Measurements from ENCODE around the gene PPP1R3G.

PPP1R3G gene

DNA sequence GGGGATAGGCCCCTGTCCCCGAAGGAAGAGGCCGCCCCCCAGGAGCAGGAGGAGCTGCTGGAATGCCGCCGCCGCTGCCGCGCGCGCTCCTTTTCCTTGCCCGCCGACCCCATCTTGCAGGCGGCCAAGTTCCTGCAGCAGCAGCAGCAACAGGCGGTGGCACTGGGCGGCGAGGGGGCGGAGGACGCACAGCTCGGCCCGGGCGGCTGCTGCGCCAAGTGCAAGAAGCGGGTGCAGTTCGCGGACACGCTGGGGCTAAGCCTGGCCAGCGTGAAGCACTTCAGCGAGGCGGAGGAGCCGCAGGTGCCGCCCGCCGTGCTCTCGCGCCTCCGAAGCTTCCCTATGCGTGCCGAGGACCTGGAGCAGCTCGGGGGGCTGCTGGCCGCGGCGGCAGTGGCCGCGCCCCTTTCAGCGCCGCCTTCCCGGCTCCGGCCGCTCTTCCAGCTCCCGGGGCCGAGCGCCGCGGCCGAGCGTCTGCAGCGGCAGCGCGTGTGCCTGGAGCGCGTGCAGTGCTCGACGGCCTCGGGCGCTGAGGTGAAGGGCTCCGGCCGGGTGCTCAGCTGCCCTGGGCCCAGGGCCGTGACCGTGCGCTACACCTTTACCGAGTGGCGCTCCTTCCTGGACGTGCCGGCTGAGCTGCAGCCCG is 630 bp downstream of the PPP1R3G start:
- TF ChIP-seq, protein P1, sequence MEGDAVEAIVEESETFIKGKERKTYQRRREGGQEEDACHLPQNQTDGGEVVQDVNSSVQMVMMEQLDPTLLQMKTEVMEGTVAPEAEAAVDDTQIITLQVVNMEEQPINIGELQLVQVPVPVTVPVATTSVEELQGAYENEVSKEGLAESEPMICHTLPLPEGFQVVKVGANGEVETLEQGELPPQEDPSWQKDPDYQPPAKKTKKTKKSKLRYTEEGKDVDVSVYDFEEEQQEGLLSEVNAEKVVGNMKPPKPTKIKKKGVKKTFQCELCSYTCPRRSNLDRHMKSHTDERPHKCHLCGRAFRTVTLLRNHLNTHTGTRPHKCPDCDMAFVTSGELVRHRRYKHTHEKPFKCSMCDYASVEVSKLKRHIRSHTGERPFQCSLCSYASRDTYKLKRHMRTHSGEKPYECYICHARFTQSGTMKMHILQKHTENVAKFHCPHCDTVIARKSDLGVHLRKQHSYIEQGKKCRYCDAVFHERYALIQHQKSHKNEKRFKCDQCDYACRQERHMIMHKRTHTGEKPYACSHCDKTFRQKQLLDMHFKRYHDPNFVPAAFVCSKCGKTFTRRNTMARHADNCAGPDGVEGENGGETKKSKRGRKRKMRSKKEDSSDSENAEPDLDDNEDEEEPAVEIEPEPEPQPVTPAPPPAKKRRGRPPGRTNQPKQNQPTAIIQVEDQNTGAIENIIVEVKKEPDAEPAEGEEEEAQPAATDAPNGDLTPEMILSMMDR (IDR thresholded peaks at IDR 0.05; ENCODE audit: borderline replicate concordance, insufficient read depth, low read depth, low read length), result no peak
- H3K4me3 ChIP-seq (ENCODE audit: low read depth, low read length), result peak overlapping the region; percentile 59

DNA sequence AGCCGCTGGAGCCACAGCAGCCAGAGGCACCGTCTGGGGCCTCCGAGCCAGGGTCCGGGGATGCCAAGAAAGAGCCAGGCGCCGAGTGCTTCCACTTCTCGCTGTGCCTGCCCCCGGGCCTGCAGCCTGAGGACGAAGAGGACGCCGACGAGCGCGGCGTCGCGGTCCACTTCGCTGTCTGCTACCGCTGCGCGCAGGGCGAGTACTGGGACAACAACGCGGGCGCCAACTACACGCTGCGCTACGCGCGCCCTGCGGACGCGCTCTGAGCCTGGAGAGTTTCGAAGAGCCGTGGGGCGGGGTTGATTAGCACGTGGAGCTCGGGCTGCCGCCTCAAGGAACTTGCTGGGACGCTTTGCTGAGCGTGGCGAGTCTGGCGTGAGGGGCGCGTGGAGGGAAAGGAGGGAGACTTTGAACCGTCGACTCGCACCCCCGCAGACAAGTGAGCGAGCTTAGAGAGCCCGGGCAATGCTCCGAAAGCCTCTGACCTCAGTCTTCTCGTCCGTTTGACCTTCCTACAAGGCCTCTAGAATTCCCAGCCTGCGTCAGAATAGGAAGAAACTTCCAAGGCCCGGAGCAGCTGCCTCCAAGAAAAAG is 1.3 kb downstream of the PPP1R3G start:
- TF ChIP-seq, protein P1 (IDR thresholded peaks at IDR 0.05; ENCODE audit: borderline replicate concordance, insufficient read depth, low read depth, low read length), result no peak
- no peak overlapping the region for H3K4me3 ChIP-seq (ENCODE audit: low read depth, low read length)

DNA sequence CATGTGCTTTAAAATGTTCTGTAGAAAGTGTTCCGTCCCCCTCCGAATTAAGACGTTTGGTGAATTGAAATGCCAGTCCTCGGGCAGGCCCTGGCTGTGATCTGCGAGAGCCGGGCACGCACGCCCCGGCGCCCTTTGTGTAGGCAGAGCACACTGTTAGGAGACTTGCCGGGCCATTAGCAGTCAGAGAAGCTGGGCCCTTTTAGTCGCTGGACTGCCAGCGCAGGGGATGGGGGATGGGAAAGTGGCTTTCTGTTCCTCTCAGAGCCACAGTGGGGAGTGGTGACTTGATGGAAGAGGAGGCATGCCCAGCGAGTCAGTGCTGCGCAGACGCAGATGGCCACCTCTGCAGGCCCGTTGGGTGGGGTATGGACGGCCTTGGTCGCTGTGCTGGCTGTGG is 2.2 kb downstream of the PPP1R3G start:
- H3K4me3 ChIP-seq (ENCODE audit: low read depth, low read length), result no peak overlapping the region
- TF ChIP-seq, protein P1 (IDR thresholded peaks at IDR 0.05; ENCODE audit: borderline replicate concordance, insufficient read depth, low read depth, low read length), result no peak

DNA sequence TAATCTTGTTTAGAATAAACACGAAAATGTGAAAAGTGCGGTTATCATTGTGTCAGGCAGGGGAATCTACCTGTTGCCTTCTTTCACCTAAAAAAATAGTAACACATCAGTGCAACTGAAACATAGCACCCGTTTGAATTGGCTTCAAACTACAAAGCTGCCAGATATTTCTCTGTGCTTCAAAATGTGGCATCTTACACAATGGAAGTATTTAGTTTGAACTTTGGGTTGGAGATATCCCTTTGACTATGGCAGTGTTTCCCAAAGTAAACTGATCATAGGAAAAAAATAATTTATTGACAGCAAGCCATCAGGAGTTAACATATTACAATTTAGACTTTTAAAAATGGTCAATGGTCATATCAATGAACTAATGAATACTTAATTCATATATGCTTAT is 3.6 kb downstream of the PPP1R3G start:
- no peak overlapping the region for H3K4me3 ChIP-seq (ENCODE audit: low read depth, low read length)
- TF ChIP-seq, protein P1 (IDR thresholded peaks at IDR 0.05; ENCODE audit: borderline replicate concordance, insufficient read depth, low read depth, low read length), result no peak

DNA sequence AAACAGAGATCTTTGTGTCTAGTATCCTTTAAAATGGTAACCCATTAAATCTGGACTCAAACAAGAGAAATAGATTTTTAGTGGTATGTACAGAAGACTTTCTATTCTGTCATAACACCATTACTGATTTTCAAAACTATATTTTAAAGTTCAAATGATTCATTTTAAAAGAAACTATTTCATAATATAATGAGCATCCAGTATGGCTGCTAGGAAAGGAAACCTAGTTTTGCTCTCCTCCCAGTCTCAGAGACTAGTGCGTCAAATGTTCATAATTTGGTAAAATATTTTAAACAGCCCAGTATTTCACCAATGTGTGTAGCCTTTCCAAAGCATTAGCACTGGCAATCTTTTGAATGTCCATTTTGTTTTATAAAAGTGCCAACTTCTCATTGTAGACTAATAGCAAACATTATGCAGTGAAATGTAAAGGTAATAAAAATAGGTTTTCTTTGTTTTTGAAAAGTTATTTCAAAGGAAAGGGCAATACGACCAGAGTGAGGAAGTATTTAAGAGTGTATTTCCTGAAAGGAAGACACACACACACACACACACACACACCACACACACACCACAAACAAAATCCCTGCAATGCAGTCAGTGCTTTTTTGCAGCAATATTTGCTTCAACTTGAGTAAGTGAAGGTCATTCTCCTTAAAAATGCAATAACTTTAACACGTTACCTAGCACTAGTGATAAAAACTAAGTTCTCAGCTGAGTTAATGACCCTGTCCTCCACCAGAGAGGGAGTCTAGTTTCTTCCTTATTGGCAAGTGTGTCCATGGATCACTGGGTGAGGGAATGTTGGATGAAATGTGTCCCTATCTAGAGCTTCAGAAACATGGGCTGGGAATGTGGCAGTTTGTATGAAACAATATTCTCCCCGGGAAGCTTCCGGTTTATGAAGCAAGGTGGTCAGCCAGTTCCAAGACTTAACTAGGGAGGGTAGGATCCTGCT is 4.6 kb downstream of the PPP1R3G start:
- no peak overlapping the region for H3K4me3 ChIP-seq (ENCODE audit: low read depth, low read length)
- TF ChIP-seq, protein P1 (IDR thresholded peaks at IDR 0.05; ENCODE audit: borderline replicate concordance, insufficient read depth, low read depth, low read length), result no peak

DNA sequence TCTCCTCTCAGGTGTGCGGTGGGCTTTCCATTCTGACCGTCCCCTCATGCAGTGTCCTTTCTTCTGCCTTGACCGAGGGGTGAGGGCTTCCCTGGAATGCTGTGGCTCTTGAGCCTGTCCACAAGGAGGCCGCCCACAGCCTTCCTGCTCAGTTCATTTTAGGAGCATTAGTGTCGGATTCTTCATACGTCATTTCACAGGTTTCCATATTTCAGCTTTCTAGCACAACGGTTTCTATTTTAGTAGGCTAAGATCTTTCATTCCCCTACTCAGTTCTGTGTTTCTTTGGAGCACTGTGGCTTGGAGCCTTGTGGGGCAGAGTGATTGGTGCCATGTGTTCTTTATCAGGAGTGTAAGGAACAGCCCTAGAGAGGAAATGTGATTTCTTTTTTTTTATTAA is 5.5 kb downstream of the PPP1R3G start:
- H3K4me3 ChIP-seq (ENCODE audit: low read depth, low read length), result no peak overlapping the region
- TF ChIP-seq, protein P1 (IDR thresholded peaks at IDR 0.05; ENCODE audit: borderline replicate concordance, insufficient read depth, low read depth, low read length), result no peak
